IMR-90 (cell line): ENCODE results near the gene CEP170. TPM values are rescaled to one million over a fixed set of nuclear protein-coding genes. Genes with fewer than 3 reads are reported as not detected.

Experiments used
- ATAC-seq: fragments of 200-7000 bp; cut with Tn5 transposase; 2 replicates; pipeline ENCODE4 v1.9.1; 2020; ENCODE audit warnings: low read depth, mild to moderate bottlenecking, moderate library complexity
- BruUV-seq: library from RNA; stranded (reverse); fragments of 400-500 nt; replicated peaks from 2 replicates; lab custom pipeline; 2021; lab: Mats Ljungman, UMichigan
- CTCF ChIA-PET: fragments of 300-600 bp; formaldehyde crosslinking; extraction: SDS; loops from one replicate; lab custom pipeline; 2021; ENCODE audit warnings: antibody characterized with exemption; lab: Yijun Ruan, JAX
- POLR2A ChIA-PET: fragments of 300-600 bp; sonication (Branson Sonifier 250); formaldehyde crosslinking; loops from one replicate; lab custom pipeline; 2022; ENCODE audit warnings: antibody characterized with exemption; ENCODE audit not compliant: unreplicated experiment; lab: Charles Lee
- DNase-seq: peaks from one replicate; pipeline ENCODE4 v3.0.0; 2013
- H2AFZ ChIP-seq: replicated peaks from 2 replicates; pipeline ENCODE3; 2013; ENCODE audit warnings: low read length, mild to moderate bottlenecking; ENCODE audit not compliant: poor library complexity
- H2AK5ac ChIP-seq: 2 replicates; pipeline ENCODE4 v1.6.1; 2013; ENCODE audit warnings: low read depth, low read length, inconsistent platforms
- H2AK9ac ChIP-seq: replicated peaks from 2 replicates; pipeline ENCODE3; 2013; ENCODE audit warnings: mild to moderate bottlenecking, low read depth, low read length, moderate library complexity; ENCODE audit not compliant: poor library complexity
- H2BK120ac ChIP-seq: 2 replicates; pipeline ENCODE4 v1.6.1; 2013; ENCODE audit warnings: low read depth, low read length, inconsistent platforms
- H2BK15ac ChIP-seq: 3 replicates; pipeline ENCODE4 v1.6.1; 2013; ENCODE audit warnings: low read depth, low read length, inconsistent platforms
- H2BK20ac ChIP-seq: 2 replicates; pipeline ENCODE4 v1.6.1; 2013; ENCODE audit warnings: low read depth, mild to moderate bottlenecking, inconsistent platforms, low read length, moderate library complexity
- H2BK5ac ChIP-seq: 2 replicates; pipeline ENCODE4 v1.6.1; 2013; ENCODE audit warnings: mild to moderate bottlenecking, low read depth, low read length, inconsistent platforms; ENCODE audit not compliant: poor library complexity, severe bottlenecking
- H3K14ac ChIP-seq: replicated peaks from 2 replicates; pipeline ENCODE4 v1.6.1; 2013; ENCODE audit warnings: low read depth, low read length, inconsistent platforms
- H3K18ac ChIP-seq: 2 replicates; pipeline ENCODE4 v1.6.1; 2013; ENCODE audit warnings: low read depth, low read length, control low read depth
- H3K23ac ChIP-seq: 2 replicates; pipeline ENCODE4 v1.6.1; 2013; ENCODE audit warnings: low read depth, low read length, inconsistent platforms
- H3K27ac ChIP-seq: 2 replicates; pipeline ENCODE4 v1.5.1; 2013; ENCODE audit warnings: mild to moderate bottlenecking, control low read depth, low read length; ENCODE audit not compliant: insufficient read depth
- H3K27me3 ChIP-seq: 2 replicates; pipeline ENCODE4 v1.6.1; 2013; ENCODE audit warnings: low read length; ENCODE audit not compliant: control insufficient read depth, insufficient read depth
- H3K36me3 ChIP-seq: 2 replicates; pipeline ENCODE4 v1.6.1; 2013; ENCODE audit warnings: low read length, mixed read lengths; ENCODE audit not compliant: control insufficient read depth, insufficient read depth
- H3K4ac ChIP-seq: 2 replicates; pipeline ENCODE4 v1.6.1; 2013; ENCODE audit warnings: low read depth, low read length, inconsistent platforms
- H3K4me1 ChIP-seq: 2 replicates; pipeline ENCODE4 v1.6.1; 2013; ENCODE audit warnings: low read length, mixed read lengths; ENCODE audit not compliant: control insufficient read depth, insufficient read depth
- H3K4me2 ChIP-seq: 2 replicates; pipeline ENCODE4 v1.6.1; 2013; ENCODE audit warnings: low read depth, mild to moderate bottlenecking, control low read depth, low read length, moderate library complexity
- H3K4me3 ChIP-seq: 2 replicates; pipeline ENCODE4 v1.5.1; 2013; ENCODE audit warnings: low read depth, mild to moderate bottlenecking, control low read depth, low read length, moderate library complexity; ENCODE audit not compliant: insufficient read depth
- H3K56ac ChIP-seq: 2 replicates; pipeline ENCODE4 v1.6.1; 2013; ENCODE audit warnings: low read length, inconsistent platforms; ENCODE audit not compliant: insufficient read depth; ENCODE audit errors: extremely low read depth
- H3K79me1 ChIP-seq, 2 experiments: 2 replicates each; pipeline ENCODE4 v1.6.1; 2013; ENCODE audit warnings: low read length in 2 of 2, inconsistent platforms in 1 of 2, low read depth in 1 of 2
- H3K9ac ChIP-seq: 2 replicates; pipeline ENCODE4 v1.6.1; 2013; ENCODE audit warnings: low read depth, low read length, control low read depth
- H3K9me1 ChIP-seq: 2 replicates; pipeline ENCODE4 v1.6.1; 2013; ENCODE audit warnings: low read length, inconsistent platforms; ENCODE audit not compliant: insufficient read depth
- H3K9me3 ChIP-seq: 2 replicates; pipeline ENCODE4 v1.6.1; 2013; ENCODE audit warnings: low read length; ENCODE audit not compliant: control insufficient read depth, insufficient read depth
- H4K20me1 ChIP-seq: 2 replicates; pipeline ENCODE4 v1.6.1; 2013; ENCODE audit warnings: low read length, inconsistent platforms; ENCODE audit not compliant: insufficient read depth
- H4K5ac ChIP-seq: 2 replicates; pipeline ENCODE4 v1.6.1; 2013; ENCODE audit warnings: mild to moderate bottlenecking, low read depth, low read length, control low read depth
- H4K8ac ChIP-seq, 2 experiments: 2 replicates each; pipeline ENCODE4 v1.6.1; 2013; ENCODE audit warnings: low read depth in 2 of 2, low read length in 2 of 2, control low read depth in 1 of 2, inconsistent platforms in 1 of 2
- H4K91ac ChIP-seq: 2 replicates; pipeline ENCODE4 v1.6.1; 2013; ENCODE audit warnings: low read depth, low read length, inconsistent platforms; ENCODE audit not compliant: insufficient read depth
- CEBPB ChIP-seq: IDR thresholded peaks from 2 replicates; pipeline ENCODE4 v1.6.1; 2012; ENCODE audit warnings: low read depth, low read length, improper control_type of control experiment
- CHD1 ChIP-seq: IDR thresholded peaks from 2 replicates; pipeline ENCODE4 v1.6.1; 2012; ENCODE audit warnings: low read depth, low read length, improper control_type of control experiment
- CTCF ChIP-seq: conservative IDR thresholded peaks from 2 replicates; pipeline ENCODE4 v1.5.1; 2012; ENCODE audit warnings: mild to moderate bottlenecking, low read depth, low read length, improper control_type of control experiment
- FOS ChIP-seq: fragments of 150-350 bp; IDR thresholded peaks from 2 replicates; pipeline ENCODE4 v1.6.1; 2016; ENCODE audit warnings: low read depth, low read length
- MAZ ChIP-seq: IDR thresholded peaks from 2 replicates; pipeline ENCODE4 v1.6.1; 2012; ENCODE audit warnings: low read depth, mild to moderate bottlenecking, low read length, improper control_type of control experiment, moderate library complexity, borderline replicate concordance
- MXI1 ChIP-seq: IDR thresholded peaks from 2 replicates; pipeline ENCODE4 v1.6.1; 2012; ENCODE audit warnings: low read depth, mild to moderate bottlenecking, low read length, moderate library complexity, borderline replicate concordance
- POLR2A ChIP-seq: IDR thresholded peaks from 2 replicates; pipeline ENCODE4 v1.6.1; 2012; ENCODE audit warnings: mild to moderate bottlenecking, low read depth, low read length
- RAD21 ChIP-seq: IDR thresholded peaks from 2 replicates; pipeline ENCODE4 v1.6.1; 2012; ENCODE audit warnings: low read length, improper control_type of control experiment
- RCOR1 ChIP-seq: IDR thresholded peaks from 2 replicates; pipeline ENCODE4 v1.6.1; 2012; ENCODE audit warnings: mild to moderate bottlenecking, low read length, improper control_type of control experiment; ENCODE audit not compliant: insufficient replicate concordance
- RFX5 ChIP-seq: IDR thresholded peaks from 2 replicates; pipeline ENCODE4 v1.8.0; 2012; ENCODE audit warnings: low read depth, mild to moderate bottlenecking, low read length, moderate library complexity
- SMC3 ChIP-seq: fragments of 150-350 bp; IDR thresholded peaks from 2 replicates; pipeline ENCODE4 v1.6.1; 2016; ENCODE audit warnings: low read depth, mild to moderate bottlenecking, antibody characterized with exemption, low read length, moderate library complexity
- USF2 ChIP-seq: fragments of 150-350 bp; IDR thresholded peaks from 2 replicates; pipeline ENCODE4 v1.6.1; 2017; ENCODE audit warnings: mild to moderate bottlenecking, antibody characterized with exemption, low read length, low read depth
- dilution Hi-C: fragments of 300-500 bp; cut with HindIII; formaldehyde crosslinking; loops from one replicate; pipeline ENCODE4 v1.14.3; 2018; ENCODE audit warnings: low sequenced_read_pairs; ENCODE audit not compliant: unreplicated experiment
- in situ Hi-C: fragments of 300-500 bp; cut with MboI; formaldehyde crosslinking; loops from 3 replicates; pipeline ENCODE4 v1.14.3; 2019; ENCODE audit warnings: low sequenced_read_pairs, inconsistent platforms, mixed read lengths
- intact Hi-C: fragments of 100-400 bp; cut with micrococcal nuclease; formaldehyde crosslinking; loops from 2 replicates; pipeline ENCODE4 v1.10.0; 2022
- polyA plus RNA-seq, 3 experiments: library from polyadenylated mRNA; depleted of rRNA; stranded (reverse); fragments of >200 nt; gene quantifications; 2 replicates each; pipeline ENCODE4 v1.2.3, GENCODE V29; 2012; ENCODE audit warnings: low replicate concordance in 1 of 3
- total RNA-seq: library from RNA; depleted of rRNA; stranded (reverse); fragments of >200 nt; gene quantifications from 2 replicates; pipeline ENCODE4 v1.2.3, GENCODE V29; 2012
- TF ChIP-seq, protein P1 (sequence below): fragments of 150-350 bp; IDR thresholded peaks from 2 replicates; pipeline ENCODE4 v1.6.1; 2016; ENCODE audit warnings: low read depth, mild to moderate bottlenecking, low read length, moderate library complexity, borderline replicate concordance

The CEP170 gene
- total and polyA plus RNA-seq, 2 of the 4 experiments (the other 2 are of a cell fraction) = 65.8 to 151 TPM

GRCh38 chr1:243230914-243231313, 24.2 kb downstream of the CEP170 start:
- H3K18ac ChIP-seq = no peak overlapping the region
- no peak overlapping the region for H3K4me2 ChIP-seq
- no peak overlapping the region for H3K4ac ChIP-seq
- peaks cover 4 to 37% of the 10 kb centered on the region in 2 experiments; a peak in 3 of 4 replicates for H3K79me1 ChIP-seq
- in situ Hi-C loops (no loop called here), intact Hi-C loops (no loop called here), dilution Hi-C loops (no loop called here)
- H3K23ac ChIP-seq = no peak overlapping the region
- peaks cover 17% of the 10 kb centered on the region for H3K9me3 ChIP-seq
- ChIA-PET CTCF (interaction anchor here (0.6 kb wide), 1 partner anchor 92 kb away, joined by 3 read pairs; no protein-coding TSS in a partner anchor), POLR2A (interaction anchor here (0.7 kb wide), 1 partner anchor 708 kb away, joined by 3 read pairs; no protein-coding TSS in a partner anchor)
- H3K27ac ChIP-seq = no peak overlapping the region
- no peak overlapping the region for H2BK5ac ChIP-seq
- H4K5ac ChIP-seq = no peak overlapping the region
- no peak overlapping the region for H2BK120ac ChIP-seq
- TF ChIP-seq RCOR1 (no peak), CHD1 (no peak), RFX5 (no peak), MAZ (no peak), CEBPB (no peak), CTCF (no peak), FOS (no peak), POLR2A (no peak), MXI1 (no peak), USF2 (no peak), SMC3 (no peak), RAD21 (no peak)
- TF ChIP-seq, protein P1, sequence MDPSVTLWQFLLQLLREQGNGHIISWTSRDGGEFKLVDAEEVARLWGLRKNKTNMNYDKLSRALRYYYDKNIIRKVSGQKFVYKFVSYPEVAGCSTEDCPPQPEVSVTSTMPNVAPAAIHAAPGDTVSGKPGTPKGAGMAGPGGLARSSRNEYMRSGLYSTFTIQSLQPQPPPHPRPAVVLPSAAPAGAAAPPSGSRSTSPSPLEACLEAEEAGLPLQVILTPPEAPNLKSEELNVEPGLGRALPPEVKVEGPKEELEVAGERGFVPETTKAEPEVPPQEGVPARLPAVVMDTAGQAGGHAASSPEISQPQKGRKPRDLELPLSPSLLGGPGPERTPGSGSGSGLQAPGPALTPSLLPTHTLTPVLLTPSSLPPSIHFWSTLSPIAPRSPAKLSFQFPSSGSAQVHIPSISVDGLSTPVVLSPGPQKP = no peak
- H2AK5ac ChIP-seq = no peak overlapping the region
- H3K36me3 ChIP-seq = peaks cover 6% of the 10 kb centered on the region
- ATAC-seq (no peak), DNase-seq (peak; percentile 44)
- H2BK15ac ChIP-seq = no peak overlapping the region
- no peaks in the 10 kb centered on the region for H3K27me3 ChIP-seq
- H3K56ac ChIP-seq = no peak overlapping the region
- H3K9me1 ChIP-seq = no peaks in the 10 kb centered on the region
- no peak overlapping the region for H4K91ac ChIP-seq
- no peak overlapping the region for H2AFZ ChIP-seq
- no peak overlapping the region for H2BK20ac ChIP-seq
- H3K4me1 ChIP-seq = peaks cover 3% of the 10 kb centered on the region
- H2AK9ac ChIP-seq = no peak overlapping the region
- H3K9ac ChIP-seq = no peak overlapping the region
- peaks cover 49% of the 10 kb centered on the region for H4K20me1 ChIP-seq
- H3K4me3 ChIP-seq = no peak overlapping the region
- no TSS peak for BruUV-seq
- H4K8ac ChIP-seq = no peak overlapping the region
- no peak overlapping the region for H3K14ac ChIP-seq
